GM12891 (cell line): ENCODE data around the gene RSPH9.

ENCODE experiments used
- POLR2A ChIP-seq: IDR thresholded peaks from 2 replicates; pipeline ENCODE4 v1.6.1; 2011; ENCODE audit warnings: low read depth, low read length, control low read depth
- POLR2AphosphoS5 ChIP-seq: IDR thresholded peaks from 2 replicates; pipeline ENCODE4 v1.6.1; 2011; ENCODE audit warnings: low read depth, low read length, control low read depth
- SPI1 ChIP-seq: IDR thresholded peaks from 2 replicates; pipeline ENCODE4 v1.6.1; 2011; ENCODE audit warnings: low read depth, low read length, control low read depth

DNA sequence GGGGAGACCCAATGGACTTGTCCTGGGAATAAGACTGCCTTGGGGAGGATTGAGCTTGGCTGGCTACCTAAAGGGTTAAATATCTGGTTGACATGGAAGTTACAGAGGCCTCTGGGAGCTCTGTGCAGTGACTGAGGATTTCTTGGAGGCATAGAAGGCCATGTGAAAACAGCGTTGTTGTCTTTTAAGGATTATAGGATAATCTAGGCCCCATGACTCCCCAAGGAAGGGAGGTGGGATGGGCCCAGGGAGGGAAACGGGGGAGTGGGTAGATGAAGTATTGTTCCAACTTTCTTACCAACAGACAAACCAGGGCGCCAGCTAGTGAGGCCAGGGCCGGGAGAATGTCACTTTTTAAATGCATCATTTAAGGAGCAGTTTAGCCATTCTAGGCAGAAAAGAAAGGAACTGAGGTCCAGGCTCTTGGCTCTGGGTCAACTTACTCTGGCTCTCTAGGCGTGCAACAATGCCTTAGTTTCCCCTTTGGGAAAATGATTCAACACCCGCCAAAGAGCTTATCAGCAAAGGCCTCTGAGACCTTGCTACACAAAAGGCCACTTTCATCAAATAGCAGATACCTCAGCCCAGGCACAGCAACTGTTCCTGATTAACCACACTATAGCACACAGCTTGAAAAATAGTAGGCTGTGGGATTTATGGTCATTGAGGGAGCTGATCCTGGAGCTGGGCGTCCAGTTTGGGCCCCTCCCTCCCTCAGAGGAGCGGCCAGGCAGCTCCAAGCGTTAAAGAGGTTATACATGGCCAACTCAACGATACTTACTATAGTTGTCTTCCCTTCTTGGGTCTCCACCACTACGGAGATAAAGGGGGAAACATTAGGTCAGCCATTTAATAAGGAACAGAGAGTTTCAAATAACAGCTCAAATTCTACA is 35.7 kb downstream of the RSPH9 start:
- TF ChIP-seq POLR2A: no peak
- no peak for TF ChIP-seq POLR2AphosphoS5
- no peak for TF ChIP-seq SPI1
